Measurements from ENCODE around the gene COL5A1.
"Not testable (repeated sequence)": the region's sequence is repeated elsewhere in the genome, so short reads cannot be mapped to it uniquely, and the experiment has no call there.

Gene COL5A1

DNA sequence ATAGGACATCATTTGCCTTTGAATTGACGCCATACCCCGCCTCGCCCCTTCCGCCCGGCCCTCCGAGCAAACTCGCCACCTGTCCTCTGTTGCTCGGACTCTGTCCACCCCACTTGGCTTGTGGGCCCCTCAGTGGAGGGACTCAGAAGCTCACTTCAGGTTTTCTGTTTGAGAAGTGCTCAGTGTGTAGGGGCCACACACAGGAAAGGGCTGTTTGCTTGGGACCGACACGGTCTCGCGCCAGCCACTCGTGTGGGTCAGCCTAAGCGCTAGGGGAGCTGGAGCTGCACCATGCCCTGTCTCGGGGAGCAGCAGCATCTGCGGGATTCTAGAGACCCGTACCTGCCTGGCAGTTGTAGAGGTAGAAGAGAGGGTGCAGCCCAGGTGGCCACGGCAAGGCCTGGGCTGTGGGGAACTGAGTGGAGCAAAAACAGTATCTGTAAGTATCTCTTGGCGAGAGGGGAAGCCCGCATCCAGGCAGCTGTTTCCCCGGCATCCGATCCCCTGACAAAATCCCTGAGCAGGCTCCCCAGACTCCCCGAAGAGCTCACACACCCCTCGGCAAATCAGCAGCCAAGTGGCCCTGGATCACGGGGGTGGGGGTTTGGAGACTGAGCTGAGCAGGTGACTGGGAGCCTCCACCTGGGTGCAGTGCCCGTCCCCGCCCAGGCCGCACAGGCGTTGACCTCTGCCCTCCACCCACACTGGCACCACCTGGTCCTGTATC, 52.2 kb downstream of the COL5A1 start:
- no peak for DNase-seq

DNA sequence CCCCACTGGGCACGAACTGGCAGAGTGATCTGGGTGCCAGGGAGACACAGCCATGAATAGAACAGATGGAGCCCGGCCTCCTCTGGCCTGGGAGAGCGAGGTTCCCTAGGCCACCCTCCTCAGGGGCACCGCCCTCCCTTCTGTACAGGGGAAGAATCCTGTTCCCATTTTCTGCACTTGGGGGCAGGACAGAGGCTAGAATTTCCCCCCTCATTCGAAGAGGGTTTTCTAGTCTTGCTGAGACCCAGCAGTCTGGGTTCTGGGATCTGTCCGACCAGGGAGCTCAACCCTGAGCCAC, 52.7 kb downstream of the COL5A1 start:
- no peak for DNase-seq

- DNase-seq: no peak
Measured at GRCh38 chr9:134694714-134695113, 53.1 kb downstream of the COL5A1 start.

DNA sequence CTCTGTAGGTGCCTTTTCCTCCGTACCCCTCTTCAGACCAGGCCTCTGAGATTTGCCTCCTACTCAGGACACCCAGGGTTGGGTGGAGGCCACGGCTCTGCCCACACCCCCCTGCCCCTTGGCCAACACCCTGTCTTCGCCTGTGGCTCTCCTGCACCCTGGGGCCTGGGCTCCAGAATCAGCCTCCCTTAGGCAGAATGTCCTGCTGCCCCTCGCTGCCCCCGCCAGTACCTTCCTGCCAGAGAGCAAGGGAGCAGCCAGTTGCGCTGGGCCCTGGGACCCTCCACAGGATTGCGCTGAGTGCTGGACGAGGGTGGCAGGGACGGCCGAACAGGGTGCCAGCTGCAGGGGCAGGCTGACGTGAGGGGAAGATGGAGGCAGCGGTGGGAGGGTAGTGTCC, 53.5 kb downstream of the COL5A1 start:
- DNase-seq: no peak

GRCh38 chr9:134696433-134696832, 54.8 kb downstream of the COL5A1 start:
- DNase-seq: no peak

DNA sequence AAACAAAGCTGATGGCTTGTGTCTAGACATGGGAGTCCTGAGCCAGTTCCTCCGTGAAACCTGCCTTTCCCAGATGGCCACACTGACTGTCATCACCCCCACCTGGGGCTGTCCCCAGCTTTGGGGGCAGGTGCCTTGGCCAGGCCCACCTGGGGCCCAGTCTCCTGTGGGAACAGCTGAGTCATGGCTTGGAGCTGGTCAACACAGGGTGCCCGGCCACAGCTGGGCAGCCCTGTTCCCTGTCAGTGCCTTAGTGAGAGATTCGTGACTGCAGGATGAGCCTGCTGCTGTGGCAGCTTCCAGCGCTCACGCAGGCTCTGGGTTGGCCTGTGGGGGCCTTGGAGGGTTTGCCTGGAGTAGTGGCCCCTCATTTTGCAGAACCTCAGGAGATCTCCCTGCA, 56.5 kb downstream of the COL5A1 start:
- no peak for DNase-seq

- peak; percentile 52 for DNase-seq
Measured at GRCh38 chr9:134698587-134699342, 57.2 kb downstream of the COL5A1 start.

GRCh38 chr9:134699343-134699740, 57.7 kb downstream of the COL5A1 start:
- DNase-seq: no peak

DNA sequence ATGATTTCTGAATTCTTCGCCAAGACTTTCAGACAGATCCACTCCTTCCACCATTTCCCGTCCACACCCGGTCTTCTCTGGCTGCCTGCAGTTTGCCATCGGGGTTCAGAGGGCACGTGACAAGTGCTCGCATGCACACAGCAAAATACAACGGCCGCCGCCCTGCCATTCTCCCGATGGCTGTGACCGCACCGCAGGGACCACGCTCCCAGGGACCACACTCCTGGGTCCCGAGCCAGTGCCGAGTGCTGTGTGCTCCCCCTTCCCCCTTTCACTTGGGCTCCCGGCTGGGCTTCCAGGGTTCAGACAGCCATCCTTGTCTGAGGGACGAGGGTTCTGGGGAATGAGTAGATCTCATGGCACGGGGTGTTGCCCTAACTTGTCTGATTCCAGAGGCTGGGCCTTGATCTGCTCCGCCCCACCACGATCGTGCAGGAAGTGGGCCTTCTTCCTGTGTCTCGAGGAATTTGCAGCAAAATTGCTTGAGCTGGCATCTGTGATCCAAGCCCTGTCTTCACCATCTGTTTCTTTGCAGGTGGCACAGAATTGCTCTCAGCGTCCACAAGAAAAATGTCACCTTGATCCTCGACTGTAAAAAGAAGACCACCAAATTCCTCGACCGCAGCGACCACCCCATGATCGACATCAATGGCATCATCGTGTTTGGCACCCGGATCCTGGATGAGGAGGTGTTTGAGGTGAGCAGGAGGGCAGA, 59.2 kb downstream of the COL5A1 start:
- no peak for DNase-seq

DNA sequence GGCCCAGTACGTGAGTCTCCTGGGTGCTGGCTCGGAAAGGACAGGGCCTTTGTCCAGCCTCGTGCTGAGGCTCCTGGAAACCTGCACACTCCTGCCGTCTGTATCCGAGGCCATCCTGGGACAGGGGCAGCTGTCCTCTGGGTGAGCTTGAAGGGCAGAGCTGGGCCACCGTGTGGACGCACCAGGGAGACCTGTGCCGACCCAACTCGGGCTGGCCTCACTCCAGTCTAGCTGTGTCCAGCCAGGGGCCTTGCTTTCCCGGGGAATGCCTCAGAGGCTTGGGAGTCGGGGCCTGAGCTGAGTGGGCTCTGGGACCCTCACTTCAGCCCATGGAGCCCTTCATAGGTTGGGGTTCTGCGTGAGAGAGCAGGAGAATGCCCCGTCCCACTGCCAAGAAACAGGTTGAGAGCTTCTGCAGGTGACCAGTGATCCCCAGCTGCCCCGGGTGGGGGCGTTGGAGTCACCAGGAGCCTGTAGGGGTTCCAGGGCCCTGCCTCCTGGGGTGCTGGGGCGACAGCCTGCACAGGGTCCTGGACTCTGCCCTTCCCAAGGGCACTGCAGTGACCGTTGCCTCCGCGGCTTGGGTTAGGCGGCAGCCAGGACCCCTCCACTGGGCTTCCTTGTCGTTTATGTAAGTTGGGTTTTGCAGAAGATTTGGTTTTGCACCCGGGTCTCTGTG, 60.1 kb downstream of the COL5A1 start:
- no peak for DNase-seq

GRCh38 chr9:134702291-134702690, 60.7 kb downstream of the COL5A1 start:
- no peak for DNase-seq

DNA sequence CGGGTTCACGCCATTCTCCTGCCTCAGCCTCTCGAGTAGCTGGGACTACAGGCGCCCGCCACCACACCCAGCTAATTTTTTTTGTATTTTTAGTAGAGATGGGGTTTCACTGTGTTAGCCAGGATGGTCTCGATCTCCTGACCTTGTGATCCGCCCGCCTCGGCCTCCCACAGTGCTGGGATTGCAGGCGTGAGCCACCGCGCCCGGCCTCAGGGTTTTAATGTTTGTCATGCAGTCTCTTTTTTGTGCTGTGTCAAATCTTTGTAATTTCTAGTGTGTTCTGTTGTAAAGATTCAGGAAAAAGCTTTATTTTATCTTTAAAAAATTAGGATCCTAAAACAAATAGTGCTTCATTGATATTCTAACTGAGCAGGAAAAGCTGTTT, 62.1 kb downstream of the COL5A1 start:
- DNase-seq: not testable (repeated sequence)

DNA sequence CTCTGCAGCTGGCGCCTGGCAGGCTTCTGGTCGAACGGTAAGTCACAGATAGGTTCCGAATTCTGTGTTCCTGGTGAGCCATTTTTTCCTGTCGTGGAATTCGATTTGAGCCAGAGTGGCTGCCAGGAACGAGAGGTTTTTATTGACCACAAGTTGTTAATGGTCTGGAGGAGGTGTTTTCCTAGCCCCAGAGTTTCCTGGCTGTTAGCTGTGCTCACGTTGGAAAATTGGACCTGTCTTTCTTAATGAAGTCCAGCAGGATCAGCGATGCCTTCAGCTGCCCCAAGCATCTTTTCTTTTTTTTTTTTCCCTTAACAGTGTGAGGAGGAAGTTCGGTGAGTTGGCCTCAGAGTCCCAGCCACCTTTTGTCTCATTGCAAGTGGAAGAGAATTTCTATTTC, 62.9 kb downstream of the COL5A1 start:
- DNase-seq: no peak

DNA sequence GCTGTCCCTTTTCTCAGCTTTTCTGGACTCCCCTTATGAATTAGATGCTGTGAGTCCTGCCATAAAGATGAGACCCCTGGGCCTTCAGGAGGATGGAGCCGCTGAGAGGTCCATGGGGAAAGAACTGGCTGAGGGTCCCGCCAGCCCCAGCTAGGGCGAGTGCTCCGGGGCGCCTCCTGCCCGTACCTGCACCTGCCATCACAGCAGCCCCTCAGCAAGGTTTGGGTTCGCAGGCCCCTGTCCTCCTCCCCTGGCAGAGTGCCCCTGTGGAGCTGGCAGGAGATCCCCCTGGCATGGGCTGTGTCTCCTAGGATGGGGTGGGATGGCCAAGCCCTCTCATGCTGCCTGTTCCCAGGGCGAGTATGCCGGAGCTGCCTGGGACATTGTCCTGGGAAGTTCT, 64.2 kb downstream of the COL5A1 start:
- no peak for DNase-seq

DNA sequence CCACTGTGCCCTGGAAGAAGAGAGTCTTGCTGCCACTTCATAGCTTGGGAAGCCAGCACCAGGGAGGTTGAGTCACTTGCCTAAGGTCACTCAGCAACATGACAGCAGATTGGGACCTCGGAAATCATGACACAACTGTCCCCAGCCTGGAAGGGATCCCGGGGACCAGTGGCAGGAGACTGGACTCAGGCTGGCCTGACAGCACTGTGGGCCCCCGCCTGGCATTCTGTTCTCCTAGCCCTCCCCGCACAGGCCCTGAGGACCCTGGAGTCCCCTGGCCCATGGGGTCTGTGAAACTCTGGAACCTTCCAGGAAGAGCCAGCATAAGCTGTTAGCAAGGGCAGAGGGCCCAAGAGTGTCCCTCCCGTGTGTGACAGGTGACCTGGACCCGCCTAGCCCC, 64.9 kb downstream of the COL5A1 start:
- no peak for DNase-seq

GRCh38 chr9:134707031-134707680, 65.6 kb downstream of the COL5A1 start:
- no peak for DNase-seq

DNA sequence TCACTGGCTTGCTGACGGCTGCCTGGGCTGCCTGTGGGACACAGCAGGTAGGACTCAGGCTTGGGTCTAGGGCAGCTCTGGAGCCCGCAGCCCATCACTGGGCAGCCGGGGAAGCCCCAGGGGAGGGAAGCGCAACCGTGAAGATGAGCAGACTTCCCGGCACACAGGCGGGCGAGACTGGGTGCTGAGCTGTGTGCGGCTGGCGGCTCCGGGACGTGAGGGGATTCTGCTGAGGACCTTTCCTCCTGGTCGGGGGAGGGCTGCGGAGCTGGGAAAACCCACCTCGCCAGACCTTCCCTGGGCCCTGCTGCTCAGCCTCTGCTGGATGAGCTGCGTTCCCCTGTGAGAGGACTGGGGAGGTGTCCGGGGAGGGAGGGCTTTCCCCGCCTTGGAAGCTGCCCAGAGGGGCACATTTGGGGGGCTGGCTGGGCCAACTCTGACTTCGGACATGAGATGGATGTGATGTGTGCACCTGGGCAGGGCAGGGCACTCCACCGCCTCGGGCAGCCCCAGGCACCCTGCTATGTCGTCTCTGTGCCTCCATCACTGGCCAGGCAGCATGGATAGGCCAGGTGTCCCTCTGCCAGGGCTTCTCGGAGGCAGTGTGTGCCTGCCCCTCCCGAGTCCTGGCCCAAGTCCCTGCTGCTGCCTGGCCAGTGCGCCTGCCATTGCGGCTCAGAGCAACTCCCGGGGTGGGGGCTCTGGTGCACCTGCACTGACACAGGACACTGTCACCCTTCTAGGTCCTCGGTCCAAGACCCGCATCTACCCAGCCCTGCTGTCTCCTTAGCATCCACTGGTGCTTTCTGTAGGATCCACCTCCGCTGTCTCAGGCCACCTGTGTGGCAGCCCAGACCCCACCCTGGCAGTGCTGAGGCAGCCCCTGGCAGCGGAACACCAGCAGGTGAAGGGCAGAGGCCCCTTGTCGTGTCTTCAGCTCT, 66.4 kb downstream of the COL5A1 start:
- DNase-seq: no peak

DNA sequence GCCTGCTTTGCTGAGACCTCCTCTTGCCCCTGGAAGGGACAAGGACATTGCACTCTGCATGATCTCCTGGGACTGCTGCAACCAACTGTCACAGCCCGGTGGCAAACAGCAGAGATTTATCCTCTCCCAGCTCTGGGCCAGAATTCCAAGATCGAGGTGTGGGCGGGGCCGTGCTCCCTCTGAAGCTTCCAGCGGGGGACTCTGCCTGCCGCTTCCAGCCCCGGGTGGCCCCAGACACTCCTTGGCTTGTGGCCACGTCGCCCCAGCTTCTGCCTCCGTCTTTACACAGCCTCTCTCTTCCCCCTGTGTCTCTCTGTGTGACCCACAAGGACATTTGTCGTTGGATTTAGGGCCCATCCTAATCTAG, 67.1 kb downstream of the COL5A1 start:
- no peak for DNase-seq

DNA sequence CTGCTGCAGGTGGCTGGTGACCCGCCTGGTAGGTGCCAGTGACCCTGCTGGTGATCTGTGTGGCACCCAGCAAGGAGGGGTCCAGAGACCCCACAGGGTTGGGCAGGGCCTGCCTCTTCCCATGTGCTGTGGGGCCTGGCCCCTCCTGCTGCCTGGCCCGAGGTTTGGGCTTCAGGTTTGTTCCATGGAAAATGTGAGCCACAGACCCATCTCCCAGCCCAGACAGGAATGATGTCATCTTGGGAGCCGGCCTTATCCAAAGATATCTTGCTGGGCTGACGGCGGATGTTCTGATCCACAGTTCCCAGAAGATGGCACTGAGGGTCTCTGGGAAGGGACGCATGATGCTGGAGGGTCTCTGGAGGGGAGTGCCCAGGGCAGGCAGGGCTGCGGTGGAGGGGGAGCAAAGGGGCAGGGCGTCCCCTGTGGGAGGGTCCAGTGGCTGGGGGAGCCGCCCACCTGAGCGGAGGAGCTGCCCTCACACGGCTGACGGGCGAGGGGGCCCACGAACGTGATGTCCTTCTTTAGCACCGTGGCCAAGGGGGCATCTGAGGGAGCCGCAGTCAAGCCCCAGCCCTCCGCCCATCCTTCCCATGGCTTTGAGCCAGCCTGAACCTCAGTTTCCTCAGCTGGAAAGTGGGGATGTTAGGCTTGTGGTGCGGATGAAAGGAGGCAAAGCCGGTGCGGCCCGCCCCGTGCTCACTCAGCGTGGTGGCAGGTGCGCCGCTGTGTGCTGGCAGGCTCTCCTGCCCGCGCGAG, 68.1 kb downstream of the COL5A1 start:
- DNase-seq: no peak

GRCh38 chr9:134710271-134710540, 68.6 kb downstream of the COL5A1 start:
- DNase-seq: no peak

- no peak for DNase-seq
Measured at GRCh38 chr9:134710901-134711300, 69.3 kb downstream of the COL5A1 start.

Measured in midbrain (tissue), 1 donor.